GM18858 (cell line): ENCODE data around the gene ALPP.
"Not testable (repeated sequence)": the region's sequence is repeated elsewhere in the genome, so short reads cannot be mapped to it uniquely, and the experiment has no call there.

ENCODE experiments used
- ATAC-seq: cut with Tn5 transposase; IDR thresholded peaks from one replicate; pipeline ENCODE4 v1.9.1; 2021; ENCODE audit not compliant: unreplicated experiment

The ALPP gene

DNA sequence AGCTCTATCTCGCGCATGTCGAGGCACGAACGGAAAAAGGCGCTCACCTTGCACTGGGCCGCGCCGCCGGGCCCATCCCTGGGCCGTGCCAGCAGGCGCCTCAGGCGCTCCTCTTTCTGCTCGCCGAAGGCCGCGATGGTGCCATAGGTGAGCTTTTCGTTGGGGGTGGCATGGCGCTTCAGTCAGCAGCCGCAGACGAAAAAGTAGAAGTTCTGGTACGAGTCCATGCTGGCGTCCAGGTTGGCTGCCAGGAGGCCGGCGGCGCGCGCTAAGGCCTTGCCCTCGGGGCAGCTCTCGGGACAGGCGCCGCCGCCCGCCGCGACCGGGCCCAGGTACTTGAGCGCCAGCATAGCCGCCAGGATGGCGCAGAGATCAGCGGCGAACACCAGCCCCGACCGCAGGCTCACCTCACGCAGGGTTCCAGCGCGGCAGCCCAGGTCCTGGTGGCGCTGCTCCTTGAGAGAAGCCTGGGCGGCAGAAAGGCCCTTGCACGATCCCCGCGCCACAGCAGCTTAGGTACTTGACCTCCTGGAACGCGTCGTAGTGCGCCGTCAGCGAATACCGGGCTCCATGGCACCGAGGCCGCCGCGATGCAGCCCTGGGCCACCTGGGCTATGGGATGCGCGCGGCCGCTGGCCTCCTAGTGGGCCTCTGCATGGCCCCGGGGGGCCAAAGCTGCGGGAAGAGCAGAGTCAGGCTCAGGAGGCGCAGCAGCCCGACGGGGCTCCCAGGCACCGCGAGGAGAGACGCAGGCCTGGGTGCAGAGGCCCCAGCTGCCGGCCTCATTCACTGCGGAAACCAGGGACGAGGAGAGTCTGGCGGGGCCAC, 40.9 kb downstream of the ALPP start:
- no peak for ATAC-seq

DNA sequence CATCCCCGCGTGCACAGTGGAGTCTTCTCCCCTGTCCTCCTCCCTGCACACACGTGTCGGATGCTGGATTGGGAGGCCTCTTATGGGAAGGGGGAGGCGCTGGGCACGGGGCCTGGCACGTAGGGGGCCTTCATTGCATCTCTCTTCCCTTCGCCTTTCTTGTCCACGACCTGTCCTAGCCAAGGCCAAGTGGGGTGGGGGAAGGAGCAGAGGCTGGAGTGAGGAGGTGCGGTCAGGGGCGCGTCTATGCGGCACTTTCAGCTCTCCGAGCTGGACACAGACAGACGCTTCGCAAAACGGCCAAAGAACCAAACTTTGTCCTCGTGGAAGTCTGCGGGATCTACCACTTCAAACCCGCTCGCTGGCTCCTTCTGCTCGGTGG, 41.5 kb downstream of the ALPP start:
- ATAC-seq, result no peak

DNA sequence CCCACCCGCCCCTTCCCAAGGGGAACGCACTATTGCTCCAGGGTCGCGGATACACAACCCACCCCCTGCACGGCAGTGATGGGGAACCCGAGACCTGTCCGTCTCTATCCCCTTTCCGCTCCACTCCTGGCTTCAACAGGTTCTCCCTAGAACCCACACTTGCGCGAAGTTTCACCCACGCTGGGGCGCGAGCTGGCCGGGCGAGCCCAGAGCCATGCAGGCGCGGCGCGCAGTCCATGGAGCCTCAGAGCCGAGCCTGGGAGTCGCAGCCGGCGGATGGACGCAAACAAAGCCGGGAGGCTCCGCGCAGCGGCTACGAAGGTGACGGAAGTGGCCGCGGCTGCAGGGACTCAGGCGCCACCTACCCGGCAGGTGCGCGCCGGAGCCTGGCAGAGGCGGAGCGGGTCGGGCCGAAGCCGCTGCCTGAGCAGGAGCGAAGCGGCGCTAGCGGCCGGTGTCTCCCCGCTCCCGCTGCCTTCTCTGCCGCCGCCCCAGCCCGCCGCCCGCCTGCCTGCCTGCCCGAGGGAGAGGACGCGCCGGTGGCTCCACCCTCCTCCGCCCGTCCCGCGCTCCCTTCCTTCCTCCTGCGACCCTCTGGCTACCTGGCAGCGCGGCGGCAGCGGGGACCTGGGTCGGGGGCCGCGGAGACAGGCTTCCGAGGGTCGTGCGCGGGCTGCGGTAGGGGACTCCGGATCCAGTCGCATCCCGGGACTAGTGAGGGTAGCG, 42.1 kb downstream of the ALPP start:
- ATAC-seq, result no peak

DNA sequence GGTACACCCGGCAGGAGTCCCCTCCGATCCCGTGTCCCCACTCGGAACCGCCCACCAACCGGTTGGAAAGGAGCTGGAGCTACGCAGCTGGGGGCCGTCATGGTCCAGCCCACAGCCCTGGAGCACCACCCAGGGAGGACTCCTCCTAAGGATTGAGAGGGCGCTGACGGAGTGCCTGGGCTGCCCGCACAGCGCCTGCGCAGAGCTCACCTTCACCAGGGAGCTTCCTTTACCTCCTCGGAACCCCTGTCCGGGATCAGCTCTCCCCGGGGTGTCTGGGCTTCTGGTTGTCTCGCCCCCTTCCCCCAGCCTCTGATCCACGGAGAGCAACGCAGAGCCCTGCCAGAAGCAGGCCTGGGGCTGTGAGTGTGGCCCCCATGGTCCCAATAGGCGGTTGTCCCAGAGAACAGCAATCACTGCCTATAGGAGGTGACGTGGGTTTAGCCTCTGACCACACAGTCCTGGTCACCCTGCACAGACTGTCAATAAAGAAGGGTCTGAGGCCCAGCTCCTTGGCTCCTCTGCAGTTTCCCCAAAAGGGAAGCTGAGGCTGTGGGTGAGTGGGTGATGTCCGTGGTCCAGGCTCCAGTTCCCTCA, 42.7 kb downstream of the ALPP start:
- no peak for ATAC-seq

DNA sequence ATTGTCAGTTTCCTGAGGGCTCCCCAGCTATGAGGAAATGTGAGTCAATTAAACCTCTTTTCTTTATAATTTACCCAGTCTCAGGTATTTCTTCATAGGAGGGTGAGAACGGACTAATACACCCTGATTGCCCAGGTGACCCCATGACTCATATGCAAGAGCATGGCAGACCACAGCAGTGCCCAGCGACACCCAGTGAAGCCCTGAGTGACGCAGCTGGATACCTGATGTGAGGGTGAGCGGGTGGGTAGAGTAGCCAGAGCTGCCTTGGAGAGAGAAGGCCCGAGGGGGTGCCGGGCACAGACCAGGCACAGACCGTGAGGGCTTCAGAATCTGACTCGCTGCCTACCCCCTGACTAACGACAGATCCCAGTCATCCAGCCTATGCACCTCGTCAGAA, 43.5 kb downstream of the ALPP start:
- no peak for ATAC-seq

DNA sequence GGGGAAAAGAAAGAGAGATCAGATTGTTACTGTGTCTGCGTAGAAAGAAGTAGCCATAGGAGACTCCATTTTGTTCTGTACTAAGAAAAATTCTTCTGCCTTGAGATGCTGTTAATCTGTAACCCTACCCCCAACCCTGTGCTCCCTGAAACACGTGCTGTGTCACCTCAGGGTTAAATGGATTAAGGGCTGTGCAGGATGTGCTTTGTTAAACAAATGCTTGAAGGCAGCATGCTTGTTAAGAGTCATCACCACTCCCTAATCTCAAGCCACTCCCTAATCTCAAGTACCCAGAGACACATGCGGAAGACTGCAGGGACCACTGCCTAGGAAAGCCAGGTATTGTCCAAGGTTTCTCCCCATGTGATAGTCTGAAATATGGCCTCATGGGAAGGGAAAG, 44.4 kb downstream of the ALPP start:
- ATAC-seq, result not testable (repeated sequence)

DNA sequence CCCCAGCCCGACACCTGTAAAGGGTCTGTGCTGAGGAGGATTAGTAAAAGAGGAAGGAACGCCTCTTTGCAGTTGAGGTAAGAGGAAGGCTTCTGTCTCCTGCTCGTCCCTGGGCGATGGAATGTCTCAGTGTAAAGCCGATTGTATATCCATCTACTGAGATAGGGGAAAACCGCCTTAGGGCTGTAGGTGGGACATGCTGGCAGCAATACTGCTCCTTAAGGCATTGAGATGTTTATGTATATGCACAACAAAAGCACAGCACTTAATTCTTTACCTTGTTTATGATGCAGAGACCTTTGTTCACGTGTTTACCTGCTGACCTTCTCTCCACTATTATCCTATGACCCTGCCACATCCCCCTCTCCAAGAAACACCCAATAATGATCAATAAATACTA, 44.9 kb downstream of the ALPP start:
- ATAC-seq, result not testable (repeated sequence)

DNA sequence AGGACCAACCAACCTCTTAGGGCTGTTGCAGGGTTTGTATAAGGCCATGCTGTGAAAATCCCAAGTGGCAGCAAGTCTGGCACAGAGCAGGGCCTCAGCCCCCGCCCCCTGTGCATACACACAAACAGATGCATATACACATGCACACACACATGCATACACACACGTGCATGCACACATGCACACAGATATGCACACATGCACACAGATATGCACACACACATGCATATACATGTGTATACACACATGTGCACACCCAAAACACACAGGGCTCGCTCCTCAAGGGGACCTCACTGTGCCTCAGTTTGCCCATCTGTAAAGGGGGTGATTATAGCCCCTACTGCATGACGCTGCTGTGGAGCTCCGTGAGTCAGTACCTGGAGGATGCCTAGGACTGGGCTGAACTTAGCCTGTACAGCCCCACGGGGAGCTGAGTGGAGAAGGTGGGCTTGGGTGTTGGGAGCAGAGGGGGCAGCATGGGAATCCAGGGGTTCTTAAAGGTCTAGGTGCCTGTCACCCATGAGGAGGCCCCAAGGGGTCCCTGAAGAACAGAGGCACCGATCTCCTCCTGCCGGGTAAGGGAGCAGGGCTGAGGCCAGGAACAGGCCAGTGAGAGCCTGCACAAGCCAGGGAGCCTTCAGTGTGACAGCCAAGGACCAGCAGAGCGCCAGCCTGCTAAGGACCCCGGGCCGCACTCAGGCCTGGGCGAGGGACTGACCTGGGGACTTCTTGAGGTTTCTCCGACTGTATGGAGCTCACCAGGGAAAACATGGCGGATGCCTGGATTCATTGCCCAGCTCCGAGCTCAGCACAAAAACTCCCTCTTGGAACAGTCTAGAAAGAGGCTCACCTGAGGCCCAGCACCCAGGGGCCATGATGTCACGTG, 53.4 kb downstream of the ALPP start:
- no peak for ATAC-seq
